Testis (tissue), 3 donors: ENCODE measurements around the gene DIP2B. TPM values are rescaled to one million over a fixed set of nuclear protein-coding genes. Genes with fewer than 3 reads are reported as not detected.

Experiments
- DNase-seq: peaks from one replicate; pipeline ENCODE4 v3.0.0-alpha.2; 2019
- H3K27ac ChIP-seq, 2 donors: fragments of 200-600 bp; sonication (generic); one replicate each; pipeline ENCODE4 v1.5.1; 2019
- H3K27me3 ChIP-seq: fragments of 200-600 bp; sonication (generic); one replicate; pipeline ENCODE4 v1.5.1; 2019
- H3K36me3 ChIP-seq: fragments of 200-600 bp; sonication (generic); one replicate; pipeline ENCODE4 v1.5.1; 2017; ENCODE audit warnings: low read depth; ENCODE audit errors: missing control alignments
- H3K4me1 ChIP-seq: fragments of 200-600 bp; sonication (generic); one replicate; pipeline ENCODE4 v1.5.1; 2019
- H3K4me3 ChIP-seq, 2 donors: fragments of 200-600 bp; sonication (generic); one replicate each; pipeline ENCODE4 v1.5.1; 2017 to 2019
- H3K9me3 ChIP-seq: fragments of 200-600 bp; sonication (generic); one replicate; pipeline ENCODE4 v1.5.1; 2017
- CTCF ChIP-seq, 3 experiments: fragments of 450-650 bp in 2 of 3; fragments of 200-600 bp in 1 of 3; sonication (generic) in 1 of 3; IDR thresholded peaks; one replicate each; pipeline ENCODE4 v1.5.1; 2016 to 2019; ENCODE audit warnings: antibody characterized with exemption in 3 of 3, mild to moderate bottlenecking in 2 of 3, moderate library complexity in 1 of 3
- POLR2A ChIP-seq: fragments of 450-650 bp; IDR thresholded peaks from one replicate; pipeline ENCODE4 v1.6.1; 2017; ENCODE audit warnings: antibody characterized with exemption, mild to moderate bottlenecking, moderate library complexity
- WGBS, 2 donors: methylation state at CpG; one replicate each; pipeline ENCODE4 v1.1.5; 2018; 5-methylcytosine and 5-hydroxymethylcytosine counted together
- intact Hi-C: fragments of 100-400 bp; cut with DNase I; formaldehyde crosslinking; loops from one replicate; pipeline ENCODE4 v1.15.1; 2023; ENCODE audit warnings: low total_unique reads
- polyA plus RNA-seq: library from polyadenylated mRNA; stranded (reverse); fragments of 350-450 nt; fragmentation: Illumina TruSeq; extraction: RNeasy Lipid Tissue Mini Kit (QIAGEN cat#74804); gene quantifications from one replicate; pipeline ENCODE4 v1.2.3, GENCODE V29; 2014; ENCODE audit warnings: low read depth, low replicate concordance; ENCODE audit not compliant: insufficient read depth
- total RNA-seq, 2 donors: library from RNA; depleted of rRNA; stranded (reverse); fragments of >200 nt; gene quantifications; one replicate each; pipeline ENCODE4 v1.2.3, GENCODE V29; 2016

The DIP2B gene
- total and polyA plus RNA-seq, 3 donors from 2014 or later: 19.1 to 57.1 (median 43.5) TPM

DNA sequence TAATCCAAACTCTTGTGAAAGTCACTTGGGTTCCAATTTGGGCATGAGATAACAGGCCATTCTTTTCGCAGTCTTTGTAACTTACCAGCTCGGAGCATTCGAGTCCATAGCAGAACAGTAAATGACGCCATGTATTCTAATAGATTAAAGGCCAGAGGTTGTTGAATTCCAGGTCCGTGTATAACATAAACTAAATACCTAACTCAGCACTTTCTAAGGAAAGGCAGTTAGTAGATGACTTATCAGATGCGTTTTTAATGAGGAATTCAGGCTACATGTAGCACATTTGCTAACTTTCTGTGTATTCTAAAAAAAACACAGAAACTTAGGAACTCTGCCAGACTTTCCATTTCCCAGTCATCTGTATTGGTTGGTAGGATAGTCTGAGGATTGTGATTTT lies 206.3 kb downstream of the DIP2B start:
- no peaks in the 10 kb centered on the region for H3K9me3 ChIP-seq
- no peak overlapping the region for H3K27ac ChIP-seq
- intact Hi-C loops: no loop called here
- WGBS, 2 donors: 83 to 87% methylated on average over 6 of the region's 6 CpGs
- no peak for DNase-seq
- TF ChIP-seq POLR2A (no peak), CTCF (IDR thresholded peaks at IDR 0.05) (no peak)
- H3K4me3 ChIP-seq: no peak overlapping the region
- H3K36me3 ChIP-seq: peaks cover 4% of the 10 kb centered on the region
- H3K4me1 ChIP-seq: no peaks in the 10 kb centered on the region
- H3K27me3 ChIP-seq: no peaks in the 10 kb centered on the region

GRCh38 chr12:50715174-50715573 lies 210.4 kb downstream of the DIP2B start:
- no peaks in the 10 kb centered on the region for H3K9me3 ChIP-seq
- no peaks in the 10 kb centered on the region for H3K27me3 ChIP-seq
- 59 to 67% methylated on average over 2 of the region's 2 CpGs for WGBS, 2 donors
- intact Hi-C loops: no loop called here
- H3K4me3 ChIP-seq: no peak overlapping the region
- no peak overlapping the region for H3K27ac ChIP-seq
- DNase-seq: no peak
- H3K4me1 ChIP-seq: no peaks in the 10 kb centered on the region
- H3K36me3 ChIP-seq: no peaks in the 10 kb centered on the region
- TF ChIP-seq POLR2A (no peak), CTCF (IDR thresholded peaks at IDR 0.05) (no peak)

GRCh38 chr12:50718760-50719159 lies 214.0 kb downstream of the DIP2B start:
- intact Hi-C loops: no loop called here

DNA sequence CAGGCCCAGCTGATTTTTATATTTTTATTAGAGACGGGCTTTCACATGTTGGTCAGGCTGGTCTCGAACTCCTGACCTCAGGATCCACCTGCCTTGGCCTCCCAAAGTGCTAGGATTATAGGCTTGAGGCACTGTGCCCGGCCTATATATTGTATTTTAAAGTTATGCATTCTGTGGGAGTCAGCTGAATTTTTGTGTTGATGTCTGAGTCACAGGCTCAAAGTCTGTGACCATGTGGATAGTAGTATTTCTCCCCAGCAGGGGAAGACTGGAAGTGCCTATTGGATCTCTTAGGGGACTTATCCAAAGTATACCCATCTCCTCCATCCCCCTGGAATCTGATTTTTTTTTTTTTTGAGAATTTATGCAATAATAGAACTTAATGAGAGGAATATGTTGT lies 215.3 kb downstream of the DIP2B start:
- no peaks in the 10 kb centered on the region for H3K9me3 ChIP-seq
- H3K4me3 ChIP-seq: no peak overlapping the region
- no peaks in the 10 kb centered on the region for H3K36me3 ChIP-seq
- H3K27me3 ChIP-seq: no peaks in the 10 kb centered on the region
- intact Hi-C loops: no loop called here
- no peak for DNase-seq
- peaks cover 4% of the 10 kb centered on the region for H3K4me1 ChIP-seq
- H3K27ac ChIP-seq: no peak overlapping the region
- TF ChIP-seq POLR2A (no peak), CTCF (IDR thresholded peaks at IDR 0.05) (no peak)
- 83 to 94% methylated on average over 3 of the region's 3 CpGs for WGBS, 2 donors

More at GRCh38 chr12:50718760-50719159, 214.0 kb downstream of the DIP2B start:
- no peak for TF ChIP-seq POLR2A
- no peak for TF ChIP-seq CTCF (IDR thresholded peaks at IDR 0.05)
- no peaks in the 10 kb centered on the region for H3K27me3 ChIP-seq
- no peaks in the 10 kb centered on the region for H3K9me3 ChIP-seq
- no peaks in the 10 kb centered on the region for H3K36me3 ChIP-seq
- H3K27ac ChIP-seq: no peak overlapping the region
- H3K4me1 ChIP-seq: no peaks in the 10 kb centered on the region
- no peak overlapping the region for H3K4me3 ChIP-seq
- 78 to 95% methylated on average over 2 of the region's 2 CpGs for WGBS, 2 donors
- no peak for DNase-seq

GRCh38 chr12:50720501-50720900 lies 215.7 kb downstream of the DIP2B start:
- no peak for DNase-seq
- WGBS, 2 donors: 81 to 87% methylated on average over 5 of the region's 5 CpGs
- H3K27me3 ChIP-seq: no peaks in the 10 kb centered on the region
- no peaks in the 10 kb centered on the region for H3K9me3 ChIP-seq
- intact Hi-C loops: no loop called here
- H3K4me3 ChIP-seq: no peak overlapping the region
- no peaks in the 10 kb centered on the region for H3K36me3 ChIP-seq
- no peak for TF ChIP-seq CTCF (IDR thresholded peaks at IDR 0.05)
- no peak for TF ChIP-seq POLR2A
- peaks cover 4% of the 10 kb centered on the region for H3K4me1 ChIP-seq
- H3K27ac ChIP-seq: no peak overlapping the region
